Raji (cell line): ENCODE results near the gene SYNGR1.

Experiments used
- POLR2A ChIP-seq: IDR thresholded peaks from 2 replicates; pipeline ENCODE4 v1.6.1; 2011; ENCODE audit warnings: low read depth, low read length, control low read depth; ENCODE audit not compliant: insufficient read depth

The SYNGR1 gene

GRCh38 chr22:39341179-39341578, 8.6 kb upstream of the SYNGR1 start:
- no peak for TF ChIP-seq POLR2A

- TF ChIP-seq POLR2A = no peak
Measured at GRCh38 chr22:39343259-39344045, 6.3 kb upstream of the SYNGR1 start.

- TF ChIP-seq POLR2A = no peak
Measured at GRCh38 chr22:39344046-39344390, 5.8 kb upstream of the SYNGR1 start.

- TF ChIP-seq POLR2A = no peak
Measured at GRCh38 chr22:39345231-39345630, 4.6 kb upstream of the SYNGR1 start.

GRCh38 chr22:39348909-39349505, 784 bp upstream of the SYNGR1 start:
- TF ChIP-seq POLR2A = no peak

GRCh38 chr22:39349506-39349966, 255 bp upstream of the SYNGR1 start:
- TF ChIP-seq POLR2A = no peak

GRCh38 chr22:39350757-39351688, 1.2 kb downstream of the SYNGR1 start:
- no peak for TF ChIP-seq POLR2A

- TF ChIP-seq POLR2A = no peak
Measured at GRCh38 chr22:39351689-39352214, 2.0 kb downstream of the SYNGR1 start.

GRCh38 chr22:39352306-39352891, 2.6 kb downstream of the SYNGR1 start:
- no peak for TF ChIP-seq POLR2A

GRCh38 chr22:39353346-39353745, 3.6 kb downstream of the SYNGR1 start:
- TF ChIP-seq POLR2A = no peak

- TF ChIP-seq POLR2A = no peak
Measured at GRCh38 chr22:39355080-39355479, 5.3 kb downstream of the SYNGR1 start.

GRCh38 chr22:39356464-39356863, 6.7 kb downstream of the SYNGR1 start:
- TF ChIP-seq POLR2A = no peak

- no peak for TF ChIP-seq POLR2A
Measured at GRCh38 chr22:39359659-39360195, 9.9 kb downstream of the SYNGR1 start.

- TF ChIP-seq POLR2A = no peak
Measured at GRCh38 chr22:39360242-39360641, 10.5 kb downstream of the SYNGR1 start.
